Mononuclear cell (primary cell): ENCODE results near the gene LRIG3. TPM values are rescaled to one million over a fixed set of nuclear protein-coding genes. Genes with fewer than 3 reads are reported as not detected.

Experiments
- H3K27me3 ChIP-seq: 2 replicates; pipeline ENCODE4 v1.6.0; 2011; ENCODE audit warnings: low read length, control low read depth; ENCODE audit not compliant: insufficient read depth
- H3K4me1 ChIP-seq: 2 replicates; pipeline ENCODE4 v1.5.1; 2011; ENCODE audit warnings: mild to moderate bottlenecking, low read length, control low read depth; ENCODE audit not compliant: insufficient read depth
- H3K4me3 ChIP-seq: 2 replicates; pipeline ENCODE4 v1.5.1; 2011; ENCODE audit warnings: mild to moderate bottlenecking, low read length, moderate library complexity
- H3K9me3 ChIP-seq: 2 replicates; pipeline ENCODE4 v1.5.1; 2011; ENCODE audit warnings: low read depth, mild to moderate bottlenecking, control low read depth, low read length
- total RNA-seq: library from RNA; depleted of rRNA; stranded (reverse); fragments of >200 nt; gene quantifications from one replicate; pipeline ENCODE4 v1.2.3, GENCODE V29; 2012

LRIG3 gene, protein sequence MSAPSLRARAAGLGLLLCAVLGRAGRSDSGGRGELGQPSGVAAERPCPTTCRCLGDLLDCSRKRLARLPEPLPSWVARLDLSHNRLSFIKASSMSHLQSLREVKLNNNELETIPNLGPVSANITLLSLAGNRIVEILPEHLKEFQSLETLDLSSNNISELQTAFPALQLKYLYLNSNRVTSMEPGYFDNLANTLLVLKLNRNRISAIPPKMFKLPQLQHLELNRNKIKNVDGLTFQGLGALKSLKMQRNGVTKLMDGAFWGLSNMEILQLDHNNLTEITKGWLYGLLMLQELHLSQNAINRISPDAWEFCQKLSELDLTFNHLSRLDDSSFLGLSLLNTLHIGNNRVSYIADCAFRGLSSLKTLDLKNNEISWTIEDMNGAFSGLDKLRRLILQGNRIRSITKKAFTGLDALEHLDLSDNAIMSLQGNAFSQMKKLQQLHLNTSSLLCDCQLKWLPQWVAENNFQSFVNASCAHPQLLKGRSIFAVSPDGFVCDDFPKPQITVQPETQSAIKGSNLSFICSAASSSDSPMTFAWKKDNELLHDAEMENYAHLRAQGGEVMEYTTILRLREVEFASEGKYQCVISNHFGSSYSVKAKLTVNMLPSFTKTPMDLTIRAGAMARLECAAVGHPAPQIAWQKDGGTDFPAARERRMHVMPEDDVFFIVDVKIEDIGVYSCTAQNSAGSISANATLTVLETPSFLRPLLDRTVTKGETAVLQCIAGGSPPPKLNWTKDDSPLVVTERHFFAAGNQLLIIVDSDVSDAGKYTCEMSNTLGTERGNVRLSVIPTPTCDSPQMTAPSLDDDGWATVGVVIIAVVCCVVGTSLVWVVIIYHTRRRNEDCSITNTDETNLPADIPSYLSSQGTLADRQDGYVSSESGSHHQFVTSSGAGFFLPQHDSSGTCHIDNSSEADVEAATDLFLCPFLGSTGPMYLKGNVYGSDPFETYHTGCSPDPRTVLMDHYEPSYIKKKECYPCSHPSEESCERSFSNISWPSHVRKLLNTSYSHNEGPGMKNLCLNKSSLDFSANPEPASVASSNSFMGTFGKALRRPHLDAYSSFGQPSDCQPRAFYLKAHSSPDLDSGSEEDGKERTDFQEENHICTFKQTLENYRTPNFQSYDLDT
- not detected for total RNA-seq

DNA sequence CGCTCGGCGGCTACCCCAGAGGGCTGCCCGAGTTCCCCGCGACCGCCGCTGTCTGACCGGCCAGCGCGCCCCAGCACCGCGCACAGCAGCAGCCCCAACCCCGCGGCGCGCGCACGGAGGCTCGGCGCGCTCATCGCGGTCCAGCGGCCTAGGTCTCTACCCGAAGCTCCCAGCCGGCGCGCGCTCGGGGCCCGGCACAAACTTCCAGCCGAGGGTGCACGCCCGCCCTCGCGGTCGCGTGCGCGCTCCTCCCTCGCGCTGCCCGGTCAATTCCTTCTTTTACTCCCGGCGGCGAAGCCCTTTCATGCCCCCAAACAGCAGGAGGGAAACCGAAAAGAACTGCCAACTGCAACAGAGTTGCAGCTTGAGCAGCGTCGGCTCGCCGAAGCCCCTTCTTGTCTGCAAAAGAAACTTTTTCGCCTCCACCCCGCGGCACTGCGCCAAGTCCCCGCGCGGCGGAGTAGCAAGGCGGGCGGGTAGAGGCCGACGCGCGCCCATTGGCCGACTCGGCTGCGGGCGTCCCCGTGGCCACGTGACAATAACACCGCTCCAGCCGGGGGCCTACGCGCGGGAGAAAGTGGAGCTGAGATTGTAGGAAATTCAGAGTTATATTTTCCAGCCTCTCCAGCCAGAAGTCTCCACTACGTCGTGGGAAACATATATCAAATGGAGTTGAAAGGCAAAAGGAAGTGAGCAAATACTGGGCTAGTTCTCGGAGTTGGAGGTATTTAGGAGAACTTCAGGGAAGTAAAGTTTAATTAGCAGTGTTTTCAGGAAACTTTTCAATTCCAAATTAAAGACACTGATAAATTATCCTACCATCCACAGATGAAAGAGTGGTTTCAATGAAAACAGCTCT, at the start of gene LRIG3:
Gene LRIG3 (minus strand): TSS at position 403 of the 859 bp plus-strand sequence. CDS start 269 bp downstream, at position 134.
- peaks cover 43% of the 10 kb centered on the region for H3K27me3 ChIP-seq
- no peaks in the 10 kb centered on the region for H3K9me3 ChIP-seq
- peaks cover 4% of the 10 kb centered on the region for H3K4me1 ChIP-seq
- no peak within 1 kb of the TSS for H3K4me3 ChIP-seq

DNA sequence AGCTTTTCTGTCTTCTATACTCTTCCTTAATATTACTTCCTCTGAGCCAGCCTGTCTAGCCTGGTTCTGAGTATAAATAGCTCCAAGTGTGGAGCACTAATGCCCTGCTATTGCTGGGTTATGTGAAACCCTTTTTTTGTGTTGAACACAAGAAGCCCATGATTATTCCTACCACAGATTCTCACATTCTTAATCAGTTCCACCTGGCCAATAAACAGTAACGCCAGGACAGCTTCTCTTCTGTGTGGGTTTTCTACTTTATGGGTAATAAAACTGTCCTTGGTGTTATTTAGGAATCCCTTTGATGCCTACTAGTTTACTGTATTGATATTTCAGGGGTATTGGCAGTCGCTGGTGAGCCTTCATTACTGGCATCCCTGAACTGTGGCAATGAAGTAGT, 48.9 kb upstream of the LRIG3 start:
- Histone ChIP-seq H3K4me3 (no peak overlapping the region), H3K9me3 (no peaks in the 10 kb centered on the region), H3K27me3 (no peaks in the 10 kb centered on the region), H3K4me1 (no peaks in the 10 kb centered on the region)

DNA sequence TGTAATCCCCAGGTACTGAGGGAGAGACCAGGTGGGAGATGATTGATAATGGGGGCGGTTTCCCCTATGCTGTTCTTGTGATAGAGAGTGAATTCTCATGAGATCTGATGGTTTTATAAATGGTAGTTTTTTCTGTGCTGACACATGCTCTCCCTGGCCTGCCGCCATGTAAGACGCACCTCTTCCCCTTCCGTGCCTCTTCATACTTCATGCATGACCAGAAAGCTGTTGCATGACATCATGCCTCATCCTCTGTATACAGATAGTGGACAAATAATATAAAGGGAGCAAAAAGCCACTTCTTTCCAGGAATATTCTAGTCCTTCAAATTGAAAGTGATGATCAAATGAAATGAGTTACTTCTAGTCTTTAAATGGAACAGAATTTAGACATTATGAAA, 47.3 kb upstream of the LRIG3 start:
- H3K9me3 ChIP-seq = no peaks in the 10 kb centered on the region
- no peak overlapping the region for H3K4me3 ChIP-seq
- no peaks in the 10 kb centered on the region for H3K4me1 ChIP-seq
- no peaks in the 10 kb centered on the region for H3K27me3 ChIP-seq

DNA sequence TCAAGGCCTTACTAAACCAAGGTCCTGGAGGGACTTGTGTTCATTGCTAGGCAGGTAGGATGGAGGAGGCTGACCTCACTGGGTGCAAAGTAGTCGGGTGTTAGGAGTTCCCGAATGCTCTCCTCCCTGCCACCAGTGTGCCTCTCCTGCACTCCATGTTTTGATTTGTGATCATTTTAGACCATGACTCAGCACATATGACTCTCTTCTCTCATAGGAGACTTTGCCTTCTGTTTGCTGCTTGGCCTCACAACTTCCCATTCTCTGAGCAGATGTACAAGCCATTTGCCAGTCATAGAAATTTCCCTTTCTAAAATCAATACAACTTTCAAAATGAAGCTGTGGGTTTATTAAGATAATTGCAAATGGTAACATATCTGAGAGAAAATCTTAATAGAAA, 46.6 kb upstream of the LRIG3 start:
- Histone ChIP-seq H3K4me1 (no peaks in the 10 kb centered on the region), H3K9me3 (no peaks in the 10 kb centered on the region), H3K4me3 (no peak overlapping the region), H3K27me3 (no peaks in the 10 kb centered on the region)

DNA sequence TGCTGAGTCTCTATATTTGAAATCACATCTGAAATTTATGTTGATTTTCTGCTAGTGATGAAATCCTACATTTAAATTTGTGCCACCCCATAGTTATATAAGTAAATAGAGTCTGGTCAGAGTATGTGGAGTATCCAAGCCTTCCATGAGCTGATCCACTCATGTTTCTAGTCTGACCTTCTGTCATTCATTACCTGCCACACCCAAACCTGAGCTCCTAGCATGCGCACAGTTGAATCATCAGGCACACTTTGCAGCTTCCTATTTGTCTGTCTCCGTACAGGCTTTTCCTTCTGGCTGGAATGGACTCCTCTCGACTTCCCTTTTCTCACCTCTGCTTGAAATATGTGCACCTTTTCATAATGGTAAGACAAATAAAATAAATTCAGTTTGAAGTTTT, 45.3 kb upstream of the LRIG3 start:
- Histone ChIP-seq H3K4me3 (no peak overlapping the region), H3K27me3 (no peaks in the 10 kb centered on the region), H3K4me1 (no peaks in the 10 kb centered on the region), H3K9me3 (no peaks in the 10 kb centered on the region)

DNA sequence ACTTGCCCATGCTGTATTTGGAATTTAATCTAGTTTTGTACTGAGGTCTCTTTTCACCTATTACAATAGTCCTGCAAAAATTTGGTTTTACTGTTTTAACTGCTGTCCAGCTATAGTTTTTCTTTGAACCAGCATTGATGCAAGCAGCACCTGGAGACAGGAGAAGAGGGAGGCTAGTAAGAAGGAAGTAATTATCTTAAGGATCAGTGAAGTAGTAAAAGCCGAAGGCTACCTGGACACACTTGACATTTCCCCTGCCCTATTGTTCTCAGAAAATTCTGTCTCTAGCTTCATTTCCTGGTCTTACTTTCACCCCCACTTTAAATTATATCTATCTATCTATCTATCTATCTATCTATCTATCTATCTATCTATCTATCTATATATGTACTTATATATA, 43.5 kb upstream of the LRIG3 start:
- Histone ChIP-seq H3K27me3 (no peaks in the 10 kb centered on the region), H3K4me1 (no peaks in the 10 kb centered on the region), H3K9me3 (no peaks in the 10 kb centered on the region), H3K4me3 (no peak overlapping the region)

DNA sequence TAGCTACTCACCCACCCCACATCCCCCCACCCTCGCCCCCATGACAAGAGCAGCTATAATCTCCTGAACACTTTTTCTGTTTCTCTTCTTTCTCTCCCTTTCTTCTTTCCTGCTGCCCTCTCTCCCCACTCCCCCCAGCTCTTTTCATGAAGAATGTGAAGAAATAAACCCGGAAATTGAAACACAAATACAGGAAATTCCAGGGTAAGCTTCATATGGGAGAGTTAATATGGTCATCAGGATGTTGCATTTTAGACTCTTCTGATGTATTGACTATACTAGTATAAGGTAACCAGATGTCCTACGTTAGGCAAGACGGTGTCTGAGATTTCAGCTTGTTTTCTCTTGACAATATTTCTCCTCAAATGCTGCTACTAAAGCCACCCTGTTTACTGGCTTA, 41.6 kb upstream of the LRIG3 start:
- no peaks in the 10 kb centered on the region for H3K4me1 ChIP-seq
- H3K4me3 ChIP-seq = no peak overlapping the region
- H3K27me3 ChIP-seq = no peaks in the 10 kb centered on the region
- H3K9me3 ChIP-seq = no peaks in the 10 kb centered on the region

DNA sequence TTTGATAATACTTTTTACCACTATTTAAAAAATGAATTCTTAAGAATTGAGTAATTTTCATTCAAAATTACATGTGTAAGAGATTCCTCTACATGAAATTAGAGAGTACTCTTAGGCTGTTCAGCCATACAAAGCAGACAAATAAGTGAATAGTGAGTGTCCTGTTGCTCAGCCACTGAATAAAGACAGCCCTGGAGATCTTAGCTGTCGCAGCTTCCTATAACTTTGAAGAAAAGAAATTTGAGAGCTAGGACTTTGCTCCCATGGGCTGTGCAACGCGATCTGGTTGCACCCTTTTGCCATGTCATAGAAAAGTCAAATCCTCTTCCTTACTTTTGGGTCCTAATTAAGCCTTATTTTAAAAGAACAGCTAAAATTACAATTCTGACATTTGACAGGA, 40.9 kb upstream of the LRIG3 start:
- H3K9me3 ChIP-seq = no peaks in the 10 kb centered on the region
- no peaks in the 10 kb centered on the region for H3K4me1 ChIP-seq
- H3K4me3 ChIP-seq = no peak overlapping the region
- no peaks in the 10 kb centered on the region for H3K27me3 ChIP-seq

DNA sequence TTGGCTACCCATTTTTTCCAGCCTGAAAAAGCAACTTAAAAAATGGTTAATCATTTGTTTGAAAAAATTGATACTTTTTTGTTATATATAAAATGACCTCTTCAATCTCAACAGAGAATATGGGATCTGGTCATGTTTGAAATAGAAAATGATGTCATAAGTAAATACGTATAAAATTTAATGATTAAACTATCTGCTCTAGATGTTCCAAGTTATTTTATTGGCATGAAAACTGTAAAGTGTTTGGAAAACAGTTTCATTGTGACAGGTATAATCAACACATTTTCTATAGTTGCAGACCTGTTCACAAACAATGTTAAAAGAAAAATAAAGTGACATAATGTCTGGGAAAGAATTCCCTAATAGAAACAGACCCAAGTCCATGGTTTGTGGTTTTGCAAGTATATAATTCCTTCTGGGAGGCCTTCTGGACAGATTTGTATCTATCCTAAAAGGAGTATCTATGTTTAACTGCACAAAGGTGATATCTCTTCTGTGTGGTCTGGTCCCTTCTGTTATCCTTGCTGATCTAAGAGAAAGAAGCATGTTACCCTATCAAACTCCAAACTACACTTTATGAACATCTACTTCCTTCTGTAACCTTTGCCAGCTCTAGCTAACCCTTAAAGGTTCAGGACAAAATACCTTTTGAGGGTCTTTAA, 39.5 kb upstream of the LRIG3 start:
- no peaks in the 10 kb centered on the region for H3K4me1 ChIP-seq
- no peak overlapping the region for H3K4me3 ChIP-seq
- H3K27me3 ChIP-seq = no peaks in the 10 kb centered on the region
- H3K9me3 ChIP-seq = no peaks in the 10 kb centered on the region

DNA sequence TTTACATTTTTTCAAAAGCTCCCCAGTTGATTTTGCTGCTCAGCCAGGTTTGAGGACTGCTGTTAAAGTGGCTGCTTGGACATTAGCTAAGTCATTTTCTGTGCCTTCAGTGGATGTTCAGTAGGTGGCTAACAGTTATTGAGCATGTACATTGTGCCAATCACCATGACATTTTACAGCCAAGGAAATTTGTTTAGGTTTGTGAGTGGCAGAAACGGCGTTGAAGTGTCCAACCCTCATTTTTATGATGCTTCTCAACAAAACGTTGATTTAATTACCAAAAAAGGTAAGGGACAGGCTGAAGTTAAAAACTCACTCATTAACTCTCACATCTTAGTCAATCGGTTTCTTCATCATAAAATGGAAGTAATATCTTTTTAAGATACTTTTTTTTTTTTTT, 37.0 kb upstream of the LRIG3 start:
- Histone ChIP-seq H3K9me3 (no peaks in the 10 kb centered on the region), H3K4me1 (no peaks in the 10 kb centered on the region), H3K4me3 (no peak overlapping the region), H3K27me3 (no peaks in the 10 kb centered on the region)

DNA sequence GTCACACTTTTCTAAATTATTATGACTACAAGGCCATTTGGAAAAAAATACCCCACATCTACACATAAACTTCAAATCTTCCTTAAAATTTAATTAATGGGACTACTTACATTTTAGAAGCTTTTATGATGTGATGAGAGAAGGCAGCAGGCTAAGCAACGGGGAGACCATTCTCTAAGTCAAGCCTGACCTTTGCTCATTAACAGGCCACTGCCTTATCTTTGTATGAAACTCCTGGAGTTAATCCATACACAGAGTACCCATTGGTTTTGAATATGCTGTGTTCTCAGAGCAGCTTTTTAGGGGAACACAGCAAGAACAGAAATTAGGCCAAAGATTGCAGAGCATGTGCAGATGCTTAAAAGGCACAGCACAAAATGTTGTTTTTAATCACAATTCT, 35.5 kb upstream of the LRIG3 start:
- Histone ChIP-seq H3K4me1 (no peaks in the 10 kb centered on the region), H3K9me3 (no peaks in the 10 kb centered on the region), H3K27me3 (no peaks in the 10 kb centered on the region), H3K4me3 (no peak overlapping the region)

DNA sequence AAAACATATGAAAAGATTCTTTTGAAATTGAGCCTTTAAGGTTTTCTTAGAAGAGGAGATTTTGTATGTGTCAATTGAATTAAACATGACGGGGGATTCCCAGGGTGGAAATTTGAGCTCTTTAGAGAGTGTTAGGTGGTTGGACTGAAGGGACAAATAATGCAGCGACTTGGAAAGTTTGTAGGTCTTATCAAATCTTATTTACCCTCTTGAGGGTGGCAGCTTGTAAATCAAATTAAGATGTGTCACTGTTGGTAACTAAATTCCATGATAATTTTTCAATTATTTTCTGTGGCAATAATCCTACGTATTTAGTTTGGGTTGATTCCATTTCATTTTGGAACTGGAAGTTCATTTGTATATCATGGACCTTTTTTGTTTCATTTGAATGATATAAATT, 33.7 kb upstream of the LRIG3 start:
- Histone ChIP-seq H3K27me3 (no peaks in the 10 kb centered on the region), H3K4me1 (no peaks in the 10 kb centered on the region), H3K9me3 (no peaks in the 10 kb centered on the region), H3K4me3 (no peak overlapping the region)

DNA sequence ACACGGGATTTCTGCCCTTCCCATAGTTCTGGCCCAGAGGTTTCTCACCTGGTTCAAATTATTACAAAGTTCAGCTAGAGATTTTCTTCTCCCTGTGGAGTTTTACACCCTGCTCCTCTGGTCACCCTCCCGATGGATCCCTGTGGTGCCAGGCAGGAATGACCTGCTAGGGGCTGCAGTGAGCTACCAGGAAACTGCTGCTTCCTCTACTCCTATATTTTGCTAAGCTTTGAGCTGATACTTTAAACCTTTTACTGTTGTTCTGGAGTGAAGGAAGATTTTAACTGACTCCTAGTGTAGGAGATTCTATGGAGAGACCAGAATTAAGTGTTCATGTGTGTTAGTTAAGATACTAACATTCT, 30.4 kb upstream of the LRIG3 start:
- Histone ChIP-seq H3K4me1 (no peaks in the 10 kb centered on the region), H3K4me3 (no peak overlapping the region), H3K9me3 (no peaks in the 10 kb centered on the region), H3K27me3 (no peaks in the 10 kb centered on the region)
